ENCODE results near the gene MYCBP2. TPM values are rescaled to one million over a fixed set of nuclear protein-coding genes. Genes with fewer than 3 reads are reported as not detected.

Gene MYCBP2
- total RNA-seq, 1 donor: 155 TPM

DNA sequence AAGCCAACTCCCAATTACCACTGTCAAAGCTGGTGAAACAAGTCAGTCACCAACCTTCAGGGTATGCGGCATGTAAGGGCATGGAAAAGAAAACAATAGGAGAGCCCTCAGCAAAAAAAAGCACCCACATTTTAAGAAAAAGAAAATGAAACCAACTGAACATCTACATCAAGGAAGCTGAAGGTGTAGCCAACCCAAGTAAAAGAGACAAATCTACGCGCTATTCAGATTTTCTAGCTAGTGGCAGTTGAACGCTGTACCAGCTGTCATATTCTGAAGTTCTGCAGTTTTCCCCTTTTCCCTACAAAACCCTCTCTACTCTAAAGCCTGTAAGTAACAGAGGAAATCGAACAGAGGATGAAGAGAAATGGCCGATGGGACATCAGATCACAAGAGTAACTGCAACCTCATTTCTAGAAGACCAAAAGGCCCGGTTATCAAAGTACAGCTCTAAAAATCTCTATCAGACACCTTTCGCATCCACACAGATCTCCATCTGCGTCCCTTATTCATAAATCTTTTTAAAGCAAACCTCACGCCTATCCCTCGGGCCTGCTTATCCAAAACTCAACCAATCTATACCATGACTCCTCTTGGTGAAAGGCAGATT lies 1.4 kb downstream of the MYCBP2 start:
- peak overlapping the region; percentile 76 for H2AFZ ChIP-seq (ENCODE audit: low read length)
- peaks cover 59% of the 10 kb centered on the region for H3K79me2 ChIP-seq (ENCODE audit: insufficient read depth, low read length)
- H3K4me1 ChIP-seq (ENCODE audit: insufficient read depth, low read length): peaks cover 20% of the 10 kb centered on the region
- H3K9me3 ChIP-seq (ENCODE audit: low read depth, low read length): no peaks in the 10 kb centered on the region
- TF ChIP-seq, protein P1, sequence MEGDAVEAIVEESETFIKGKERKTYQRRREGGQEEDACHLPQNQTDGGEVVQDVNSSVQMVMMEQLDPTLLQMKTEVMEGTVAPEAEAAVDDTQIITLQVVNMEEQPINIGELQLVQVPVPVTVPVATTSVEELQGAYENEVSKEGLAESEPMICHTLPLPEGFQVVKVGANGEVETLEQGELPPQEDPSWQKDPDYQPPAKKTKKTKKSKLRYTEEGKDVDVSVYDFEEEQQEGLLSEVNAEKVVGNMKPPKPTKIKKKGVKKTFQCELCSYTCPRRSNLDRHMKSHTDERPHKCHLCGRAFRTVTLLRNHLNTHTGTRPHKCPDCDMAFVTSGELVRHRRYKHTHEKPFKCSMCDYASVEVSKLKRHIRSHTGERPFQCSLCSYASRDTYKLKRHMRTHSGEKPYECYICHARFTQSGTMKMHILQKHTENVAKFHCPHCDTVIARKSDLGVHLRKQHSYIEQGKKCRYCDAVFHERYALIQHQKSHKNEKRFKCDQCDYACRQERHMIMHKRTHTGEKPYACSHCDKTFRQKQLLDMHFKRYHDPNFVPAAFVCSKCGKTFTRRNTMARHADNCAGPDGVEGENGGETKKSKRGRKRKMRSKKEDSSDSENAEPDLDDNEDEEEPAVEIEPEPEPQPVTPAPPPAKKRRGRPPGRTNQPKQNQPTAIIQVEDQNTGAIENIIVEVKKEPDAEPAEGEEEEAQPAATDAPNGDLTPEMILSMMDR (IDR thresholded peaks at IDR 0.05; ENCODE audit: extremely low read depth, low read depth, low read length): no peak
- DNase-seq (ENCODE audit: insufficient read length, low spot score, missing footprints): no peak
- H3K36me3 ChIP-seq (ENCODE audit: insufficient read depth, low read length): no peaks in the 10 kb centered on the region
- H3K27me3 ChIP-seq (ENCODE audit: insufficient read depth, low read length): no peaks in the 10 kb centered on the region
- H4K20me1 ChIP-seq (ENCODE audit: insufficient read depth, low read length): peaks cover 52% of the 10 kb centered on the region
- H3K4me3 ChIP-seq (ENCODE audit: insufficient read depth, low read length): peak overlapping the region; percentile 85
- H3K27ac ChIP-seq (ENCODE audit: low read depth, low read length): peak overlapping the region; percentile 24
- H3K4me2 ChIP-seq (ENCODE audit: insufficient read depth, low read length): peak overlapping the region; percentile 90

DNA sequence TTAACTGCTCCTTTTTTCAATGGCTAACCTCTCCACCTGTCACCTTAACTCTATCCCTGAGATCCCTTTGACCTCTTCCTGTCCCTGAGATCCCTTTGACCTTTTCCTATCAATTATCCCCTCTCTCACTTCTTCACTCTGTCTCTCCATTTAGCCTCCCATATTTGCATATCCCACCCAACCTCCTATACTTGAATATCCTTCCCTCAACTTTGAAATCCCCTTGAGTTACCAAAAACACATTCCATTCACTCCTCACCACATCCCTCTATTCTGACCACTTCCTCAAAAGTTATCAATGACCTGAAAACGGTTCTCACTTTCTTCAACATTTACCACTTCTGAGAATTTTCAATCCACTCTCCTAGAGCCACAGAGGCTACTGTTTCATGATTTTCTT lies 3.0 kb downstream of the MYCBP2 start:
- Histone ChIP-seq H4K20me1 (ENCODE audit: insufficient read depth, low read length) (peaks cover 67% of the 10 kb centered on the region), H2AFZ (ENCODE audit: low read length) (no peak overlapping the region), H3K27me3 (ENCODE audit: insufficient read depth, low read length) (no peaks in the 10 kb centered on the region), H3K27ac (ENCODE audit: low read depth, low read length) (no peak overlapping the region), H3K4me2 (ENCODE audit: insufficient read depth, low read length) (no peak overlapping the region), H3K4me1 (ENCODE audit: insufficient read depth, low read length) (peaks cover 14% of the 10 kb centered on the region), H3K79me2 (ENCODE audit: insufficient read depth, low read length) (peaks cover 75% of the 10 kb centered on the region), H3K9me3 (ENCODE audit: low read depth, low read length) (no peaks in the 10 kb centered on the region), H3K36me3 (ENCODE audit: insufficient read depth, low read length) (no peaks in the 10 kb centered on the region), H3K4me3 (ENCODE audit: insufficient read depth, low read length) (no peak overlapping the region)
- no peak for DNase-seq (ENCODE audit: insufficient read length, low spot score, missing footprints)
- TF ChIP-seq, protein P1 (IDR thresholded peaks at IDR 0.05; ENCODE audit: extremely low read depth, low read depth, low read length): no peak

GRCh38 chr13:77319536-77319935 lies 7.4 kb downstream of the MYCBP2 start:
- Histone ChIP-seq H3K79me2 (ENCODE audit: insufficient read depth, low read length) (peaks cover 91% of the 10 kb centered on the region), H3K4me3 (ENCODE audit: insufficient read depth, low read length) (no peak overlapping the region), H4K20me1 (ENCODE audit: insufficient read depth, low read length) (peaks cover 64% of the 10 kb centered on the region), H2AFZ (ENCODE audit: low read length) (no peak overlapping the region), H3K4me2 (ENCODE audit: insufficient read depth, low read length) (no peak overlapping the region), H3K27me3 (ENCODE audit: insufficient read depth, low read length) (no peaks in the 10 kb centered on the region), H3K4me1 (ENCODE audit: insufficient read depth, low read length) (no peaks in the 10 kb centered on the region), H3K27ac (ENCODE audit: low read depth, low read length) (no peak overlapping the region), H3K36me3 (ENCODE audit: insufficient read depth, low read length) (no peaks in the 10 kb centered on the region), H3K9me3 (ENCODE audit: low read depth, low read length) (no peaks in the 10 kb centered on the region)
- no peak for DNase-seq (ENCODE audit: insufficient read length, low spot score, missing footprints)
- TF ChIP-seq, protein P1 (IDR thresholded peaks at IDR 0.05; ENCODE audit: extremely low read depth, low read depth, low read length): no peak

DNA sequence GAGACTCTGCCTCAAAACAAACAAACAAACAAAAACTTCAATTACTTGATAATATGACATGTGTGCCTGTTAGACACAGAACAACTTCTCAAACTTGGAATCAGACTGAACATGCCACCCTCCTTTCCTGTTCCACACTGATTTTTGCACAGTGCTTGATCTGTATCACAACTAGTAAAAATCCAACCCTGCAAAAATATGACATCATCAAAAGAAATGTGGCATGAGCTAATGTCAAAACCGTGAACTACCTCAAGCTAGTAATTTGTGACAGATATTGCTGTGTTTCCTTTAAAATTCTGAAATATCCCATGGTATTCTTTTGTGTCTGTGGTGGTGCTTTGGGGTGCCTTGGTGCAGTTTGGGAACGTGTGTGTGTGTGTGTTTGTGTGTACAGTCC lies 8.2 kb downstream of the MYCBP2 start:
- Histone ChIP-seq H3K4me2 (ENCODE audit: insufficient read depth, low read length) (no peak overlapping the region), H3K9me3 (ENCODE audit: low read depth, low read length) (no peaks in the 10 kb centered on the region), H2AFZ (ENCODE audit: low read length) (no peak overlapping the region), H3K79me2 (ENCODE audit: insufficient read depth, low read length) (peaks cover 91% of the 10 kb centered on the region), H3K36me3 (ENCODE audit: insufficient read depth, low read length) (no peaks in the 10 kb centered on the region), H3K27ac (ENCODE audit: low read depth, low read length) (no peak overlapping the region), H3K4me3 (ENCODE audit: insufficient read depth, low read length) (no peak overlapping the region), H3K4me1 (ENCODE audit: insufficient read depth, low read length) (no peaks in the 10 kb centered on the region), H4K20me1 (ENCODE audit: insufficient read depth, low read length) (peaks cover 56% of the 10 kb centered on the region), H3K27me3 (ENCODE audit: insufficient read depth, low read length) (no peaks in the 10 kb centered on the region)
- TF ChIP-seq, protein P1 (IDR thresholded peaks at IDR 0.05; ENCODE audit: extremely low read depth, low read depth, low read length): no peak
- DNase-seq (ENCODE audit: insufficient read length, low spot score, missing footprints): no peak

Data from osteoblast (primary cell).